Activated CD8-positive, alpha-beta memory T cell treated with anti-CD3 and anti-CD28 coated beads, Interleukin-2, amount 50 U/mL, for 24 hours (primary cell): ENCODE data around the gene SYCP2.
"Not testable (repeated sequence)": the region's sequence is repeated elsewhere in the genome, so short reads cannot be mapped to it uniquely, and the experiment has no call there.

Source experiments
- DNase-seq: peaks from one replicate; pipeline ENCODE4 v3.0.0-alpha.2; 2020; ENCODE audit errors: extremely low read depth

Gene SYCP2, protein sequence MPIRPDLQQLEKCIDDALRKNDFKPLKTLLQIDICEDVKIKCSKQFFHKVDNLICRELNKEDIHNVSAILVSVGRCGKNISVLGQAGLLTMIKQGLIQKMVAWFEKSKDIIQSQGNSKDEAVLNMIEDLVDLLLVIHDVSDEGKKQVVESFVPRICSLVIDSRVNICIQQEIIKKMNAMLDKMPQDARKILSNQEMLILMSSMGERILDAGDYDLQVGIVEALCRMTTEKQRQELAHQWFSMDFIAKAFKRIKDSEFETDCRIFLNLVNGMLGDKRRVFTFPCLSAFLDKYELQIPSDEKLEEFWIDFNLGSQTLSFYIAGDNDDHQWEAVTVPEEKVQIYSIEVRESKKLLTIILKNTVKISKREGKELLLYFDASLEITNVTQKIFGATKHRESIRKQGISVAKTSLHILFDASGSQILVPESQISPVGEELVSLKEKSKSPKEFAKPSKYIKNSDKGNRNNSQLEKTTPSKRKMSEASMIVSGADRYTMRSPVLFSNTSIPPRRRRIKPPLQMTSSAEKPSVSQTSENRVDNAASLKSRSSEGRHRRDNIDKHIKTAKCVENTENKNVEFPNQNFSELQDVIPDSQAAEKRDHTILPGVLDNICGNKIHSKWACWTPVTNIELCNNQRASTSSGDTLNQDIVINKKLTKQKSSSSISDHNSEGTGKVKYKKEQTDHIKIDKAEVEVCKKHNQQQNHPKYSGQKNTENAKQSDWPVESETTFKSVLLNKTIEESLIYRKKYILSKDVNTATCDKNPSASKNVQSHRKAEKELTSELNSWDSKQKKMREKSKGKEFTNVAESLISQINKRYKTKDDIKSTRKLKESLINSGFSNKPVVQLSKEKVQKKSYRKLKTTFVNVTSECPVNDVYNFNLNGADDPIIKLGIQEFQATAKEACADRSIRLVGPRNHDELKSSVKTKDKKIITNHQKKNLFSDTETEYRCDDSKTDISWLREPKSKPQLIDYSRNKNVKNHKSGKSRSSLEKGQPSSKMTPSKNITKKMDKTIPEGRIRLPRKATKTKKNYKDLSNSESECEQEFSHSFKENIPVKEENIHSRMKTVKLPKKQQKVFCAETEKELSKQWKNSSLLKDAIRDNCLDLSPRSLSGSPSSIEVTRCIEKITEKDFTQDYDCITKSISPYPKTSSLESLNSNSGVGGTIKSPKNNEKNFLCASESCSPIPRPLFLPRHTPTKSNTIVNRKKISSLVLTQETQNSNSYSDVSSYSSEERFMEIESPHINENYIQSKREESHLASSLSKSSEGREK (N-terminal part only)

DNA sequence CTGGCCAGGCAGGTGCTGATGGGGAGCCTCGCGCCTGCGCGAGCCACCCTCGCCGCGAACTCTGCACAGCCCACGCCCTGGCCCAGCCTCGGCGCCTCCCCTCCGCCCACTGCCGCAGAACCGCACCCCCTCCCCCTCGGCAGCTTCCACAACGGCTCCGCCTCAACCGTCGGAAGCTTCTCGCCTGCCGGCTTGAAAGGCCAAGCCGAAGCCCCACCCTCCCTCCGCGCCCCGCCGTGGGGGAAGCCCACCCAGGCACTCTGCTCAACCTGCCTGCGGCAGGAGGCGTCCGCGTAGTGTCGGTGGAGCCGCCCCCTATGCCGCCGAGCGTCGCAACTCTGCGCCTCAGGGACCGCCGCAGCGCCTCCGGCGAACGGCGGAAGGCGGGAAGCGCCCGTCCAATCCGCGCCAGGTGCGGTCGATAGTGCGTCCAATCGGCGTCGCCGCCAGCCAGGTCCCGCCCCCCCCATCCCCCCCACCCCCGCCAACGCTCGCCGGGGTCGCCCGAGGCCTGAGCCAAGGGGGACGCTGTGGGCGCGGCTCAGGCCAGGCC is at the start of gene SYCP2:
SYCP2 (minus strand) TSS at position 342 of the 553 bp plus-strand sequence. CDS start 11,224 bp downstream, outside the sequence.
- DNase-seq = peak; percentile 17

DNA sequence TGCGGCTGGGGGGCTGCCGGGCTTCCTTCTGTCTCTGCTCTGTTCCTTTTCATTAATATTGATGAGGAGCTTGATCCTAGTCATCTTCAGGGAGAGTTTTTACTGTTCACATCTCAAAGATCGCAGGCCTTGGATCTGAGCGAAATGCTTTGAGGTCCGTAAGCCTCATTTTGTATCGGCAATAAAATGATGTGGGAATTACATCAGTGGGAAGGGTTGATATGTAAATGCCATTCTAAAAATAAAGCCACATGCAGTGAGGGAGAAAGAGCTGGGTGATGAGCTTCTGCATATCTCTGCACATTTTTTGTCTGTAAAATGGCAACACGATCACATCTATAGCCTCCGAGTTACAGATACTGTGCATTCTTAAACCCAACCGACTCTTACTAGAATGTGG is 49.6 kb upstream of the SYCP2 start:
- no peak for DNase-seq

DNA sequence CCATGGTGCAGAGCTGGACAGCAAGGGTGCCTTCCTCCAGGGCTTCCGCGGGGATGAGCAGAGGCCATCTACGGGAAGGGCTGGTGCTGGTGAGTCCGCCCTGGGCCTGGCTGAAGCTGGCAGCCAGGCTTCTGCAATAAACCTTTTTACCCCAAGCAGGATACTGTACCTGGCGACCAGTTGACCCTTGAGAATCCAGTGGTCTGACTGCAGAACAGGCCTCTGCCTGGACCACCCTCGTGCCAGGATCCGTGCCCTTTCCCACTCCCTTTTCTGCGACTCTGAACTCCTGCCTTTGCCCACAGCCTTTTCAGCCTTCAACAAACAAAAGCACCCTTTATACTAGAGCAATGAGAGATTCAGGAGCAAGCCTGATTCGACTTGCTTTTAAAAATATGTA is 43.6 kb upstream of the SYCP2 start:
- no peak for DNase-seq

DNA sequence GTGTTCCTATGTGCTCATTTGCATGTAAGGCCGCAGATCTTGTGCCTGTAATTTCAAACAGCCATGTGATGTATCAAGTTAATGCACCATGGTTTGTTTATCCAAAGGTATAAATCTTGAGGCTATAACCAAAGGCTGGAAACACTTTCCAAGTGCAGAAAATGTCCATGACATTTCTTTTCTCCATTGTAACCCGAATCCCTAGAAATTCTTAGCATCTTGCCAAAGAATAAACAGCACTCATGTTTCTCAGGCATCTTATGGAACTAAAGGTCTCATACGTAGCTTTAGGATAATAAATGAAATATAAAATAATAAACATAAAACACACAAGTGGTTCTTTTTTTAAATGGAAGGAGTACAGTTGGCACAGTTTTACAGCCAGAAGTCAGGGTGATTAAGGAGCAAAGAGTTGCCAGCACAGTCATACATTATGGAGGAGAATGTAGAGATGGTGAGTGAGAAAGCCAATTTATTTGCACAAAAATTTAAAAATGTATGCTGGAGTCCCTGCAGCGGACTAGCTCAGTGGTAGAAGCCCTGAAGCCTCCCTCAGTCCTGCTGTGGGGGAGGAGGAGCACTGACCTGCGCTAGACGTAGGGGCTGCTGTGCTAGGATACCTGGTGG is 42.8 kb upstream of the SYCP2 start:
- no peak for DNase-seq

DNA sequence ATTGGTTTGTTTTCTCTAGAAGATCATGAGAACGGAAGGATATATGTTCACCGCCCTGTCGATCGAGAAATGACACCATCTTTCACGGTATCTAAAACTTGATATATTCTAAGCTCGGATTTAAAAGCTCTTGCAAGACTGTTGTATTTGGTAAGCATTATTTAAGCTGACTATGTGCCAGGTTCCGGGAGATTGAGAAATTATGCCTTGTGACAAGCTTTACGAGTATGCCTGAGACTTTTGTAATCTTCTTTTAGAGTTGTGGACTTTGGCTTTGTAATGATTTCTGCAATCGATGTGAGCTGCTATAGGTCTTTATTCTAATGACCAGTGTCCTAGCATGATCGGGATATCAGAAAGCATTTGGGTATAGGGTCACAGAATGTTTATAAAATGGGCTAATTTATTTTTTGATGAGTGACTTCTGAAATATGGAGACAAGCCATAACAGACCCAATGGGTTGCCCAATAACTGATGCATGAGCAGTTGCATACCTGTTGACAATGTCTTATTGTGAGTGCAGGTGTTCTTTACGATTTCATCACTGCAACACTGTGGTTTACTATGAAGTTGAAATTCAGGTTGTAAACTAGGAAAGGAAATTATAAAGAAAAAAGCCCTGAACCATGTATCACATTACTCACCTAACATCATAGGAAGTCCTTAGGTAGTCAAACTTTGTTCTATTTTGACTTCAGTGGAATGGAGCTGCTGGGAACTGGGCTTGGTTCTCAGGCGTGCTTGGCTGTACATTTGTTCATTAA is 38.8 kb upstream of the SYCP2 start:
- no peak for DNase-seq

DNA sequence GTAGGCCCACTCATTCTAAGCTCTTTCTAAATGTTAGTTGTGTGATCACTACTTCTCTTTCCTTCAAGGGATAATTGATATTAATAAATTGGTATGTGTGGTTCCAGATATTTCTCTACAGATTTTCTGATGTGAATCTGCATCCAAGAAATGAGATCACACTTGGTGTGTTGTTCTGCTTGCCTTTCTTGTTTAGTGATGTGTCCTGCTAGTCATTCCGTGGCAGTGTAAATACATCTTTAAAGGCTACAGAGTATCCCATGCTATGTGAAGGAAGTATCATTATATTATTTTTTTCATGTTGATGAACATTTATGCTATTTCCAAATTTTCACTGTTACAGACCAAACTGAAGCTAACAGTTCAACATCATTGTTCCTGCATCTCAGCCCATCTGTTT is 38.0 kb upstream of the SYCP2 start:
- DNase-seq = no peak

DNA sequence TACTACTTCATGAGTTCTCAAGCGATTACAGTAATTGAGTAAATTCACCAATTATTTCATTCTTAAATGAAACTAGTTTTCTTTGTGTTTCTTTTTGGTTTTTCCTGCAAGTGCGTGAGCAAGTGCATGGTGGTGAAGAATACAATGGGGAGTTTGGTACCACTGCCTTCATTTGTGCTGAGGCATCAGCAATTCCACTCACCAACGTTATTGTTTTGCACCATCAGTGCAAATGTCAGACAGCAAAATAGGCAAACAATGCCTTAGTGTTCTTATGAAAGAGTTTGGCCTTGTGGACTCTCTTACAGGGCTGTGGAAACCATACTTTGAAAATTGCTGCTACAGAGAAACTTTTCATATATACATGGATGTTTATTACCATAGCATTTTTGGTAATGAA is 33.0 kb upstream of the SYCP2 start:
- no peak for DNase-seq

DNA sequence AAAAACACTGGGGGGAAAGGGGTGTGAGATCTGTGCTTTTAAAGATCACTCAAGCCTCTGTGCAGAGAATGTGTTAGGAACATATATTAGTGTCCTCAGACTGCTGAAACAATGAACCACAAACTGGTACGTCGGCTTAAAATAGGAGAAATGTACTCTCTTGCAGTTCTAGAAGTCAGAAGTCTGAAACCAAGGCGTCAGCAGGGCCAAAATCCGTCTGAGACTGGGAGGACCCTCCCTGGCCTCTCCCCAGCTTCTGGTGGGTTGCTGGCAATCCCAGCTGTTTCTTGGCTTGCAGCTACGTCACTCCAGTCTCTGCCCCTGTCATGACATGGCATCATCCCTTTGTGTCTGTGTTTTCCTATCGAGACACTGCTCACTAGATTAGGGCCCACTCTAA is 28.7 kb upstream of the SYCP2 start:
- DNase-seq = no peak

DNA sequence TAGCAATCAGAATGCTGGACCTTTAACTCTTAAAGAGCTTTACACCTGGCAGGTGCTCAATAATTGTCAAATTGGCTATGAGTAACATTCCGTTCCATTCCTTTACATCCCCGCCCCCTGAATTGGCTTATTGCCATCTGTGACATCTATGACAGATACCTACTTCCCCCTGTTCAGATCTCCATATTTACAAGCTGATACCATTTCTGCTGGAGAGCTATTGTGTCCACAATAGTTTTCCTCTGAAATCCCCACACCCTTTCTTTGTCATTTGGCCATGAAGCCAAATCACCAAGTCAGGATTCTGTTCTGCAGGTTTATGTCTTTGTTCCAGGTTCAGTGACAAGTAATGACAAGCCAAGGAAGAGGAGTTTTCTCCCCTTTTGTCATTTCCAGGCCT is 28.0 kb upstream of the SYCP2 start:
- DNase-seq = no peak

DNA sequence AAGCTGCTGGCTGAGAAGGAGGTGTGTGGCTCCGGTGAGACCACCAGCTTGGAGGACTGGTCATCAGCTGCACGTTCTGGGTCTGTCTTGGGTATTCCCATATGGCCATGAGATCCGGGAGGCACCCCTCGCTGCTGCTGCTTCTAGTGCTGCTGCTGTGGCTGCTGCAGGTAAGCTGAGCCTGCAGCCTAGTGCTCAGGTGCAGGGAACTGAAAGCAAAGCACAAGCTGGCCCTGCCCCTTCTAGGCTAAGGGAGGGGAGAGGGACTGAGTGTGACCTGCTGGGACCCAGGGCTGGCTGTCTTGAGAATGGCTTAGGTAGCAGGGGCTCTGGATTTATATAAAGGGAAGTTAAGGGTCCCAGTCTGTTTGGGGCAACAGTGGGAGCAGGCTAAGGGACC is 25.2 kb upstream of the SYCP2 start:
- no peak for DNase-seq

DNA sequence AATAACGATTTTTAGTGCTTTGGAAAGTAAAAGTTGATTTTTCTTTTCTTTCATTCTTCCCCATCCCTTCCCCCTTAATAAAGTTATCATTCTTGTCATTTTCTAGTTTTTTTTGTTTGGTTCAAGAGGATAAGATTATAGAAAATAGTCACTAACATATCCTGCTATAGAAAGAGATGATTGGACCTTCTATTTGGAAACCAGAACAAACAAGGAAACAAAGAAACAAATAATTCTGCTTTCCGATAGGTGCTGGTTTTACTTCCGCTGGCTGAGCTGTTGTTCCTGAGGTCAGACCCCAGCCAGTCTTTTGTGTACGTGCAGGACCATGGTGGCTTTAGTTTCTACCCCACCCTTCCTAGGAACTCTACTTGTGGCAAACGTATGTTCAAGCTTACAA is 24.7 kb upstream of the SYCP2 start, which contains the start of gene CDH26:
CDH26 (plus strand) TSS at position 301 of the 400 bp plus-strand sequence. CDS start 304 bp downstream, outside the sequence.
- no peak for DNase-seq

DNA sequence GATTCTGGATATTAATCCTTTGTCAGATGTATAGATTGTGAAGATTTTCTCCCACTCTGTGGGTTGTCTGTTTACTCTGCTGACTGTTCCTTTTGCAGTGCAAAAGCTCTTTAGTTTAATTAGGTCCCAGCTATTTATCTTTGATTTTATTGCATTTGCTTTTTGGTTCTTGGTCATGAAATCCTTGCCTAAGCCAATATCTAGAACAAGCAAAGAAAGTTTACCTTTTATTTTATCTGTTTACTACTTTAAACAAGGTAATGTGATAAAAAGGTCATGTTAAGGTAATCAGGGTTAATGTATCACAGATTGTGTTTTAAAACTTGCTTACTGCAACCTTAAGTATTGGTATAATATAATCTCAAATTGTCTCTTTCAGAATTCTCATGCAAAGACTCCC is 24.1 kb upstream of the SYCP2 start:
- DNase-seq = not testable (repeated sequence)

DNA sequence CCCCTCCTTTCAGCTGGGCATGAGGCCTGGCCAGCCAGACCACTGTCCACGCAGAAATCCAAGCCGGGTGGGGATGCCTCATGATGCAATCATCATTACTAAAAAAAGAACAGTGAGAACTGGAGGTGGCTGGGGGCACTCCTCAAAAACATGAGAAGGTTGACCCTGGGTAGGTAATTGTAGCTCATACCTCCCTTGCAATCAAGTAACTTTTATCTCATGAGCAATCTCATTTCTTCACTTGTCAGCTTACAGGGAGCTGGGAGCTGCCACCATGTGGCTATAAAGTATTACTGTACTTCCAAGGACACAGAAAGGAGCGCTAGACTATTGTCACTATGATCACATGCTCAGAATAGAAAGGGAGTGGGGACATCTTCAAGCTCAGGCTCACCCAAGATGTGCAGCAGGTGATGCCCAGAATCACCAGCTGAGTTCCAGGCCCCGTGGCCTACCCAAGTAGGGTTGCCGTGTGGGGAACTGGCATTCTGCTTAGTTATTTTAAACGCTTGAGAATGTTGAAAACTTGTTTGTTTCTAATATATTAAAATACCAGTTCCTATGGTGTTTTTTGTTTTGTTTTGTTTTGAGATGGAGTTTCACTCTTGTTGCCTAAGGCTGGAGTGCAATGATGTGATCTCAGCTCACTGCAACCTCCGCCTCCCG is 21.8 kb upstream of the SYCP2 start:
- no peak for DNase-seq

DNA sequence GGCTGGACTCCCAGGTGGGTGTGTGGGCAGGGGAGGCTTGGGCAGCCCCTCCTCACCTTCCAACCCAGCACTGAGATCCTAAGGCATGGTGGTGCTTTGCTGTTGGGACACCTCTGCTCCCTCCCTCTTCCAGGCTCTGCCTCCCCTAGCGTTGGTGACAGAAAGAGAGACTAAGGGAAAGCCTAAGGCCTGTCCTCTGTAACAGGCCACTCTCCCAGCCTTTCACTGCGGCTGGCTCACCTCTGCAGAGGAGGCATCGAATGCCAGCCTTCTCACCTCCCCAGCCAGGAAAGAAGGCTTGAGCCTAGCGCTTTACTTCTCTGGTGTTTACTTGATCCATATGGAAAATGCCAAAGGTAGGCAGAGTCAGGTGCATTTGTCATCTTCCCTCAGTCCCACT is 21.3 kb upstream of the SYCP2 start:
- no peak for DNase-seq

DNA sequence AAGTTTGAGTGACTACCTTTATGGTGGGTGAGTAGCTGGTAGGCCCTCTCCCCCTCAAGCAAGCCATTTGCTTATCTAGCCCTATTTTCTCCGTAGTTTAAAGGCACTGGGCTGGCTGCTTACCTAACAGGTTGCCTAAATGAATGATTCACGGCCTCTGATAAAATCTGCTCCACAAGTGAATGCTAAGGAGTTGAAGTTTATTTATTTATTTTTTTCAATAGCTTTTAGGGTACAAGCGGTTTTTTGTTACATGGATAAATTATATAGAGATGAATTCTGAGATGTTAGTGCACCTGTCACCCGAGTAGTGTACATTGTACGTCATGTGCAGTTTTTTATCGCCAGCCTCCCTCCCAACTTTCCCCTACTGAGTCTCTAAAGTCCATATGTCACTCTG is 16.5 kb upstream of the SYCP2 start:
- DNase-seq = no peak

DNA sequence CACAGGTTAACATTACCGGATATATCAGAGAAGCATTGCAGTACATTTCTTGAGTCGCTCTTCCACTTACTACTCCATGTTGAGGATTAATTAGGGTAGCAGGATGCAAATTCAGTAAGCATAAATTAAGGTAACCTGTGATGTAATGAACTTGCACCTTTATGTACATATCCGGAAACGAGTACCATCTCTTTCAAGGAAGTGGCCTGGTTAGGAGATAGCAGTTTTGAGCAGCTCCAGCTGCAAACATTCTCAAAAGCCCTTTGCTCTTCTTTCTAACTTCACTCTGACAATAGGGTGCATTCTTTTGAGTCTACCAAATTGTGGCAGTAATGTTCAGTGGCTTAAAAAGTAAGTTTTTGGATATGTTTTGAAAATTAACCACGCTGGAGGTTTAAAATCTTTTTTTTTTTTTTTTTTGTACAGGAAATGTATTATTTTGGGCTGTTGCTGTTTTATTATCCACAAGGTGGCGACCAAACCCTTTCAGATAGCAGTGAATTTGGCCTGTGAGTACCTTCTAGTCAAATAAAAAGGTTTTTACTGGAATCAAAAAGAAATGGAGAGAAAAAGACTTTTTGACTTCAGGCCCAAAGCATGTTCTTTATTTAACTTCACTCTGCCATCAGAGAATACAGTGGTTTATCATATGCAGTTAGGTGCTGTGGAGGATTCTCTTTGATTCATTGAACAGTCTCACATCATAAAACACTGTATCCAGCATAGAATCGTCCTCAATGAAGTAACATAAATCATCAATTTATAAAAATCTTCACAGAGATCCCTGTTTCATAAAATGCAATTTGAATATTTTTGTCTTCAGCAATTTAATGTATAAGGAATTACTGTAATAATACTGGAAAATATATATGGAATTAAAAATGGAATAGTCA is 15.6 kb upstream of the SYCP2 start:
- DNase-seq = no peak

DNA sequence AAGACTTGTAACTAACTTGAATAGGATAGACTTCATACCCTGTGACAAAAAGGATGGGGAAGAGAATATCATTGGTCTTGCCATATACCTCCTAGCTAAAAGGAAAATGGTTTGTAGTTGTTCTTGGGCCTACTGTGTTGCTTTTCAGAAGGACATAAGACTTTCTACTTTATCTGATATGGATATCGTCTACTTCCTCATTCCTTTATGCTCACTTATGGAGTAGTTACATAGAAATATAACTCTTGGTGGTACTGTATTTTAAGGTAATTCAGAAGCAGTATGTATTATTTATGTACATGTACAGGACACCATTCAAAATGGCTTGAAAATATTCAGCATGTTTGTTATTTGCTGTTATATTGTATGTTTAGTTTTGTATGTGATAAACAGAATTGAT is 14.8 kb upstream of the SYCP2 start:
- DNase-seq = no peak

DNA sequence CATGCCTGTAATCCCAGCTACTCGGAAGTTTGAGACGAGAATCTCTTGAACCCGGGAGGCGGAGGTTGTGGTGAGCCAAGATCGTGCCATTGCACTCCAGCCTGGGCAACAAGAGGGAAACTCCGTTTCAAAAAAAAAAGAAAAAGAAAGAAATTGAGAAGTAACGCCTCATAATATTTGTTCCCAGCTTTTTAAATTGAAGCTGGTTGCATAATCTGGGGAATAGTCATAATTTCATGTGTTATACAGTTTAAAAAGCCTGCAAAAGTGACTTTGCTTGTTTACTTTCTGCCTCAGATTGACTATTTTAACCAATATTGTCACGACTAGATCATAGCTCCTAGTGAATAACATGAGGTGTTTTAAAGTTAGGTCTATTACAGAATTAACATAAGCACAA is 13.9 kb upstream of the SYCP2 start:
- DNase-seq = no peak

DNA sequence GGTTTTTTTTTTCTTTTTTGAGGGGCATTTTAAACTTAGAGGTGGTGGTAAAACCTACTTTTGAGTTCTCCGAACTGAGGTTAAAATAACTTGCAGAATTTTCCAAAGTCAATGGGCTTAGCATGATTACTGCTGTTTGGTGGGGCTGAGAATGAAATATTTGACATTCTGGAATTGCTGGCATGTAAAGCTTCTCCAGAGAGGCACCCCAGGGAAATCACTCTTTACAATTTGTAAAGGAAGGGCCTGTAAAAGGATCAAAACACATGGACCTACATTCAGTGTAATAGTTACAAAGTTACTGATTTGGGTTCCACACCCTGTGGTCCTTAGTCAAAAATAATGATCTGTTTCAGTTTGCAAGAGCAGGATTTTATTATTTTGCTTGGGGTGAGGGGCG is 12.3 kb upstream of the SYCP2 start:
- no peak for DNase-seq
